Endodermal cell (in vitro differentiated cells): ENCODE results near the gene CCDC183. TPM values are rescaled to one million over a fixed set of nuclear protein-coding genes. Genes with fewer than 3 reads are reported as not detected.

Experiments
- DNase-seq: peaks from one replicate; pipeline ENCODE4 v3.0.0-alpha.2; 2017
- H3K27ac ChIP-seq: 2 replicates; pipeline ENCODE4 v1.5.1; 2013; ENCODE audit warnings: mild to moderate bottlenecking, low read depth, low read length, moderate library complexity
- H3K27me3 ChIP-seq: 2 replicates; pipeline ENCODE4 v1.6.1; 2013; ENCODE audit warnings: mild to moderate bottlenecking, low read length, moderate library complexity; ENCODE audit not compliant: insufficient read depth, control insufficient read depth, poor library complexity, severe bottlenecking
- H3K36me3 ChIP-seq: 2 replicates; pipeline ENCODE4 v1.7.0; 2013; ENCODE audit warnings: mild to moderate bottlenecking, low read length, moderate library complexity; ENCODE audit not compliant: control insufficient read depth, insufficient read depth
- H3K4me1 ChIP-seq: one replicate; pipeline ENCODE4 v1.7.0; 2013; ENCODE audit warnings: low read length; ENCODE audit not compliant: control insufficient read depth, insufficient read depth
- H3K4me3 ChIP-seq: 2 replicates; pipeline ENCODE4 v1.5.1; 2013; ENCODE audit warnings: mild to moderate bottlenecking, low read length, moderate library complexity
- H3K9ac ChIP-seq: 2 replicates; pipeline ENCODE4 v1.6.1; 2013; ENCODE audit warnings: mild to moderate bottlenecking, low read length, moderate library complexity; ENCODE audit not compliant: poor library complexity, severe bottlenecking; ENCODE audit errors: extremely low read depth
- H3K9me3 ChIP-seq: 2 replicates; pipeline ENCODE4 v1.6.1; 2013; ENCODE audit warnings: mild to moderate bottlenecking, low read length, moderate library complexity; ENCODE audit not compliant: control insufficient read depth
- H3K27ac Mint-ChIP-seq: 2 replicates; pipeline ENCODE4 v1.8.0; 2020; ENCODE audit warnings: mixed read lengths
- H3K27me3 Mint-ChIP-seq: 2 replicates; pipeline ENCODE4 v1.8.0; 2021; ENCODE audit warnings: mild to moderate bottlenecking, mixed read lengths; ENCODE audit not compliant: insufficient read depth
- H3K36me3 Mint-ChIP-seq: 2 replicates; pipeline ENCODE4 v1.8.0; 2020; ENCODE audit warnings: low read depth, mixed read lengths
- H3K4me1 Mint-ChIP-seq: 2 replicates; pipeline ENCODE4 v1.8.0; 2020; ENCODE audit warnings: mixed read lengths
- H3K4me3 Mint-ChIP-seq: 2 replicates; pipeline ENCODE4 v1.8.0; 2020; ENCODE audit warnings: mild to moderate bottlenecking, moderate library complexity, mixed read lengths
- H3K9me3 Mint-ChIP-seq: 2 replicates; pipeline ENCODE4 v1.8.0; 2020; ENCODE audit warnings: mild to moderate bottlenecking, mixed read lengths
- CTCF ChIP-seq: fragments of 200-600 bp; sonication (generic); conservative IDR thresholded peaks from 2 replicates; pipeline ENCODE4 v1.5.0; 2021; ENCODE audit warnings: antibody characterized with exemption, mild to moderate bottlenecking
- WGBS, 2 experiments: methylation state at CpG; one replicate each; pipeline versions ENCODE4 v1.1.5 to v1.1.7; 2013; ENCODE audit warnings: missing lambda C conversion rate in 2 of 2, mixed read lengths in 1 of 2; ENCODE audit not compliant: insufficient coverage in 1 of 2, insufficient read length in 1 of 2; 5-methylcytosine and 5-hydroxymethylcytosine counted together
- total RNA-seq, 2 donors: library from RNA; stranded (reverse); fragmentation: NEBNext Ultra II Directional in 1 of 2; extraction: Animal tissue kit (Norgen Biotek cat#: 25700) in 1 of 2; gene quantifications; 2 replicates in 1 of 2; 3 replicates in 1 of 2; pipeline ENCODE4 v1.2.1, GENCODE V29; 2021

CCDC183 gene
- total RNA-seq, 2 donors from 2014 or later, result 10.9 to 13.4 TPM

GRCh38 chr9:136748201-136748600 is 47.9 kb upstream of the CCDC183 start, which contains the start of gene LCN6:
LCN6 (minus strand) TSS chr9:136748525; CDS start chr9:136748483, 42 bp downstream.
- Histone ChIP-seq H3K9ac (no peak within 1 kb of the TSS), H3K4me3 (no peak within 1 kb of the TSS), H3K9me3 (peaks cover 15% of the 10 kb centered on the region), H3K27me3 (no peaks in the 10 kb centered on the region), H3K4me1 (no peaks in the 10 kb centered on the region), H3K27ac (no peak within 1 kb of the TSS), H3K36me3 (no peaks in the 10 kb centered on the region)
- H3K27ac Mint-ChIP-seq, result no peak within 1 kb of the TSS
- 85% methylated on average over 6 to 8 of the region's 8 CpGs for WGBS, 2 experiments
- TF ChIP-seq CTCF, result no peak
- no peaks in the 10 kb centered on the region for H3K36me3 Mint-ChIP-seq
- no peak within 1 kb of the TSS for H3K4me3 Mint-ChIP-seq
- DNase-seq, result no peak
- H3K4me1 Mint-ChIP-seq, result no peaks in the 10 kb centered on the region
- peaks cover 18% of the 10 kb centered on the region for H3K27me3 Mint-ChIP-seq
- peaks cover 20% of the 10 kb centered on the region for H3K9me3 Mint-ChIP-seq

- Histone ChIP-seq H3K36me3 (no peaks in the 10 kb centered on the region), H3K9me3 (peaks cover 15% of the 10 kb centered on the region), H3K27ac (no peak overlapping the region), H3K4me1 (no peaks in the 10 kb centered on the region), H3K4me3 (no peak overlapping the region), H3K27me3 (no peaks in the 10 kb centered on the region), H3K9ac (no peak overlapping the region)
- no peak for TF ChIP-seq CTCF
- H3K27me3 Mint-ChIP-seq, result peaks cover 18% of the 10 kb centered on the region
- WGBS, 2 experiments, result 90 to 94% methylated on average over 15 to 21 of the region's 21 CpGs
- no peak overlapping the region for H3K27ac Mint-ChIP-seq
- peaks cover 20% of the 10 kb centered on the region for H3K9me3 Mint-ChIP-seq
- H3K4me1 Mint-ChIP-seq, result no peaks in the 10 kb centered on the region
- no peaks in the 10 kb centered on the region for H3K36me3 Mint-ChIP-seq
- H3K4me3 Mint-ChIP-seq, result no peak overlapping the region
- no peak for DNase-seq
Observed at GRCh38 chr9:136748666-136749611, 47.2 kb upstream of the CCDC183 start.

- Histone ChIP-seq H3K4me3 (no peak overlapping the region), H3K9me3 (peaks cover 15% of the 10 kb centered on the region), H3K9ac (no peak overlapping the region), H3K27me3 (no peaks in the 10 kb centered on the region), H3K4me1 (no peaks in the 10 kb centered on the region), H3K36me3 (no peaks in the 10 kb centered on the region), H3K27ac (no peak overlapping the region)
- Mint-ChIP-seq H3K9me3 (peaks cover 23% of the 10 kb centered on the region), H3K4me1 (no peaks in the 10 kb centered on the region), H3K27me3 (peaks cover 18% of the 10 kb centered on the region), H3K36me3 (peaks cover 2% of the 10 kb centered on the region), H3K27ac (no peak overlapping the region), H3K4me3 (no peak overlapping the region)
- 83 to 86% methylated on average over 2 of the region's 2 CpGs for WGBS, 2 experiments
- DNase-seq, result no peak
- TF ChIP-seq CTCF, result no peak
Observed at GRCh38 chr9:136750526-136750925, 45.6 kb upstream of the CCDC183 start.
